GM21390 (cell line): Measurements from ENCODE around the gene SLC6A6.

Experiments
- ATAC-seq: cut with Tn5 transposase; IDR thresholded peaks from one replicate; pipeline ENCODE4 v1.9.1; 2021; ENCODE audit not compliant: unreplicated experiment

SLC6A6 gene

DNA sequence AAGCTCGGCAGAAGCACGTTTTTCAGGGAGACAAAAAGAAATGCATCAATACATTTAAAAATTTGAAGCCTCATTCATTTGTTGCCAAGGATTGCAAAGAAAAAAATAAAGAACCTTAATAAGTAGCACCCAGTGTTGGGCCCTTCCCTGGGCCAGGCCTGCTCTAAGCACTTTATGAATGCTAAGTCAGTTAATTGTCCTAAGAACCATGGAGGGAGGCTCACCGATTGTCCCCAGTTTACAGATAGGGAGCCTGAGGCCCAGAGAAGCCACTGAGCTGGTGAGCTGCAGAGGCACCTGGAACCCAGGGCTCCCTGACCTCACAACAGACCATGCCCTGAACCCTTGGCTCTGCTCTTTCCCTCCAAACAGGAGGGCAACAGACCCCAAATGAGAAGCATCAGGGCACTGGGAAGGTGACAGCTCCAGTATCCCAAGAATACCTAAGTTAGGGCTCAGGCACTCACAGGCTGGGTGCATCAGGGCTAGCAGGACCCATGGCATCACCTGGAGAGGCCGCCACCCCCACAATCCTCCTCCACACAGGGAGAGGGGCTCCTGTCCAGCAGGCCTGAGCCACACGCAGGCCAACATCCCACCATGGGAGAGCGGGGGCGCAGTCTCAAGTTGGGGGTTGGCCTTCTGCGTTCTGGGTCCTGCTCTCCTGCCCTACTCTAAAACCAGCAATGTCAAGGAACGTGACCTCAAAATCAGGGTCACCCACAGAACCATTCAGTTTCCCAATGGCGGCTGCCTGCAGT, 133.8 kb downstream of the SLC6A6 start:
- ATAC-seq: no peak

DNA sequence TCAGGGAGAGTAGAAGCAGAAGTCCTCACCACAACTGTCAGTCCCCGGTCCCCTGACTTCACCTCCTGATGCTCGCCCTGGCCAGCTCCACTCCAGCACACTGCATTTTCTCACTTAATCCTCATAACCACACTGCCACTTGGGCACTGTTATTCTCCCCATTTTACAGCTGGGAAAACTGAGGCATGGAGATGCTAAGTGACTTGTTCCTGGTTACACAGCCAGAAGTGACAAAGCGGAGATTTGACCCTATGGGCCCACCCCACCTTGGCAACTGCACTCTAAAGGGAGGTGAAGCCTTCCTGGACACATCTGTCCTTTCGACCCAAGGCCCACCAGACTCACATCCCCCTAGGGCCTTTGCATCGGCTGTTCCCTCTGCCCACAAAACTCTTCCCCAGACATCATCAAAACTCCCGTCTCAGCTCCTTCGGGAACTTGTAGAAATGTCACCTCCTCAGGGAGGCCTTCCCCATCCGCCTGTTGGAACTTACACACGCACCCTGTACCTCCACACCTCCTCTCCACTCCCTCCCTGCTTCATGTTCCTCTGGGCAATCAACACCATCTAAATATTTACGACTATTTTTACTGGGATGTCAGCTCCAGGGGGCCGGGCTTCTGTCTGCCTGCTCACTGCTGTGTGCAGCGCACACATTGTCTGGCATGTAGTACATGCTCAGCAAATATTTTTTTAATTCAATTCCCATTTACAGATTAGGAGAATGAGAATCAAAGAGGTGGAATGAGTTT, 134.6 kb downstream of the SLC6A6 start:
- ATAC-seq: no peak

DNA sequence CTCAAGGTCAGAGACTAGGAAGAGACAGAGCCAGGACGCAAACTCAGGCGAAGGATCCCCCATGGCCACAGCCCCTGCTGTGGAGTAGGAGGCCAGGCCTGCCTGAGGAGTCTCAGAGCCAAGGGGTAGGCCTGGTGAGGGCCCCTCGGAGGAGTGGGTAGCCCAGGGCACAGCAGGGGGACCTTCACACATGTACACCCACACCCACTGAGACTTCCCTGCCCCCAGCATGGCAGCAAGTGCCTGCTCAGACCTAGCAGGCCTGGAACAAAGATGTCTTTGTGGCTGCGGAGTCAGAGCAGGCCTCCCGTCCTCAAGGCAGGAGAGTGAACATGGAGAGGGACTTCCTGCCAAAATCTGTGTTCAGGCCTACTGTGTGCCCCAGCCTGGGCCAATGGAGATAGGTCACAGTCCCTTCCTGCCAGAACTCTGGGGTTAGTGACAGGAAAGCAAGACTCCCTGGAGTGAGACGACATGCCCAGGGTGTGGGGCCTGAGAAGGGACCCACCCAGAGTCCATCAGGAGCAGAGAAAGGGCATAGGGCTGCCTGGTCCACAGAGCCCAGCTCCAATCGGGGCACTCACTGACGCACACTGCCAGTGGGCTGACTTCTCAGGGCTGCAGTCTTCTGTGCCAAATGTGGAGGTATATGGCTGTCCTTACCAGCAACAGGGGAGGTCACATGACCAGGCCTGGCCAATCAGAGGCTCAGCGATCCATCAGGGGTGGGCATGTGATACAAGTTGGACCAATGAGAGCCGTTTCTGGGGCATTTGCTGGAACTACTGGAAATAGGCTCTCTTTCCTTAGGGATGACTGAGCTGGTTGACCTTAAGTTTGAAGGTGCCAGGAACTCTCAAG, 135.4 kb downstream of the SLC6A6 start:
- ATAC-seq: no peak

DNA sequence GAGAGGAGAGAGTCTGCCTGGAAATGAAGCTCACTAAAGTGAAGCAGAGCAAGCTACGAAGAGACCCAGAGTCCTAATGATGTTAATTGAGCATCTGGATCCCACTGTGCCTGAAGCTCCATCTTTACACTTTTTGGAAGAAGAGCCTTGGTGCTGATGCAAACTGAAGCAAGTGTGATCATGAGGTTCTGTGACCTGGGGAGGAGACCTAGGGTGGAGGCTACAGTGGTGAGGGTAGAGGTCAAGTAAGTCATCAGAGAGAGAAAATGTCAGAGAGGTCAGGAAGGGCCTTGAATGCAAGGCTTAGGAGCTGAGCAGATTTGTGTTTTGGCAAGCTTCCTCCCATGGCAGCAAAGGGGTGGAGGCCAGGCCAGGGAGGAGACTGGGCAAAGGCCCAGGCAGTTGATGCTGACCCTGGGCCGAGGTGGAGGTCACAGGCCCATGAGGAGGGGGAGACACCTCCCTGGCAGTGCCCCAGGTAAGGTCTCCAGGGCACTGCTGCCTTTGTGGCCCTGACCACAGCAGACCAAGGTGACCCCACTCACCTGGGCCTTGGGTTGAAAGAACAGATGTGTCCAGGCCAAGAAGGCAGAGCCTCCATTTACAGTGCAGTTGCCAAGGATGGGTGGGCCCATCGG, 136.2 kb downstream of the SLC6A6 start:
- no peak for ATAC-seq
